Ovary (tissue), 9 donors: ENCODE data around the gene TRIM63. TPM values are rescaled to one million over a fixed set of nuclear protein-coding genes. Genes with fewer than 3 reads are reported as not detected.

ENCODE experiments used
- DNase-seq, 5 donors: peaks; one replicate each; pipeline ENCODE4 v3.0.0-alpha.2; 2019 to 2020
- H3K27ac ChIP-seq, 2 donors: fragments of 200-600 bp; one replicate each; pipeline versions ENCODE4 v1.5.1 to v1.8.0; 2019 to 2022
- H3K27me3 ChIP-seq: fragments of 200-600 bp; one replicate; pipeline ENCODE4 v1.8.0; 2022
- H3K36me3 ChIP-seq: fragments of 200-600 bp; sonication (generic); one replicate; pipeline ENCODE4 v1.5.1; 2019
- H3K4me1 ChIP-seq: one replicate; pipeline ENCODE4 v1.8.1; 2013; ENCODE audit warnings: mild to moderate bottlenecking, moderate library complexity; ENCODE audit not compliant: insufficient read depth
- H3K4me3 ChIP-seq: fragments of 200-600 bp; sonication (generic); one replicate; pipeline ENCODE4 v1.5.1; 2017
- H3K9me3 ChIP-seq, 2 donors: fragments of 200-600 bp in 1 of 2; sonication (generic) in 1 of 2; one replicate each; pipeline versions ENCODE4 v1.5.1 to v1.8.1; 2013 to 2019; ENCODE audit warnings: mild to moderate bottlenecking in 1 of 2, moderate library complexity in 1 of 2
- EP300 ChIP-seq: sonication (generic); formaldehyde crosslinking; IDR thresholded peaks from one replicate; pipeline ENCODE4 v1.6.1; 2017; ENCODE audit warnings: antibody characterized with exemption
- POLR2A ChIP-seq: fragments of 450-650 bp; IDR thresholded peaks from one replicate; pipeline ENCODE4 v1.6.1; 2017; ENCODE audit warnings: antibody characterized with exemption, mild to moderate bottlenecking, moderate library complexity
- WGBS, 3 donors: extraction: QIAGEN DNeasy Blood & Tissue Kit in 1 of 3; methylation state at CpG; one replicate each; pipeline versions ENCODE4 v1.1.5 to v1.1.7; 2013 to 2017; 5-methylcytosine and 5-hydroxymethylcytosine counted together
- intact Hi-C, 4 donors: fragments of 100-400 bp; cut with DNase I; formaldehyde crosslinking; loops; one replicate each; pipeline versions ENCODE4 v1.11.0 to v1.15.1; 2022 to 2023
- polyA plus RNA-seq, 2 donors: library from polyadenylated mRNA; stranded (reverse); fragments of 200-250 nt in 1 of 2; fragments of 350-450 nt in 1 of 2; fragmentation: Illumina TruSeq in 1 of 2; extraction: RNeasy Lipid Tissue Mini Kit (QIAGEN cat#74804) in 1 of 2; gene quantifications; one replicate each; pipeline ENCODE4 v1.2.3, GENCODE V29; 2013 to 2014
- total RNA-seq, 7 donors: library from RNA; depleted of rRNA in 2 of 7; stranded (reverse); fragments of >200 nt in 2 of 7; fragmentation: NEBNext Ultra II Directional in 3 of 7; extraction: Animal tissue kit (Norgen Biotek cat#: 25700) in 3 of 7; gene quantifications; one replicate each; pipeline versions ENCODE4 v1.1.0 to v1.2.4, GENCODE V29; 2016 to 2023
- TF ChIP-seq, protein P1 (sequence below), 3 donors: fragments of 450-650 bp in 2 of 3; fragments of 200-600 bp in 1 of 3; IDR thresholded peaks; one replicate each; pipeline versions ENCODE4 v1.5.1 to v1.8.0; 2016 to 2022; ENCODE audit warnings: antibody characterized with exemption in 3 of 3, mild to moderate bottlenecking in 1 of 3
- donor health status: DM: no; HTN: no; CAD: no; lungs with moderate emphysema.
- donor health status: DM: no; HTN: no; CAD: no.
- donor health status: Bipolar disorder and iron deficiency.
- donor health status: DM: yes; HTN: yes; CAD: no.
- donor health status: DM: no; HTN: no; CAD: no.
- donor health status: DM: yes; HTN: yes; CAD: no.

TRIM63 gene
- total and polyA plus RNA-seq, 9 donors, result 0.06 to 1.6 (median 0.20) TPM; not detected in 5

DNA sequence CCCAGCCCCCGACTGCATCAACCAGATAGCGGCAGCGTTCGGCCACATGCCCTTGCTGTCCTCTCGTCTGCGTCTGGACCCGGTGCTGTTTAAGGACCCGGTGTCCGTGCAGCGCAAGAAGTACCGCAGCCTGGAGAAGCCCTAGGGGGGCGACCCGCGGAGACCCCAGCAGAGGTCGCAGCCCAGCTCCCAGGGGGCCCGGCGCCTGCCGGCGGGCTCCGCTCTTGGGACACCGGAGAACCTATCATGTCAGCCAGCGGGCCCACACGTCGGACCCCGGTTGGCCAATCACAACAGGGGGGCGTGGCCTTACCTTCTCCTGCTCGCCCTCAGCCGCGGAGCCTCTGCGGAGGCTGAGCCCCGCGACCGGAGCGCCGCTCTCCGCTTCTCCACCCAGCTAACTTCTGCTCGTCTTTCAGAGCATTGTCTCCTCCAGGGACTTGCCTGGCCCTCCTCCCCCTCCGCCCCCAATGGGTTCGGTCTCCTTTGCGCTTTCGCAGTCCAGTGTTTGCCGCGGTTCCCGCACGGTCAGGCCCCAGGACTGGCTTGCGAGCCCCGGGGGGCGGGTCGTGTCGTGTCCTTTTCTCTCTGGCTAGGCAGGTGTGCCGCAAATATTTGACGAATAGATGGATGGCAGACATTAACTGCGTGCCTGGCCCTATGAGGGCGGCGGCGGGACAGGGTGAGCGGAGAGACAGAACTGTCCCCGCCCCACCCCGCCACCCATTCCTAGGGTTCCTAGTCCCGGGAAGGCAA lies 32.0 kb downstream of the TRIM63 start:
- peak; percentile 91 to 96 (median 94) for DNase-seq
- Histone ChIP-seq H3K4me3 (peak overlapping the region; percentile 54), H3K9me3 (no peaks in the 10 kb centered on the region), H3K27ac (peak overlapping the region; percentile 72 to 90), H3K4me1 (peaks cover 1% of the 10 kb centered on the region), H3K27me3 (no peaks in the 10 kb centered on the region), H3K36me3 (no peaks in the 10 kb centered on the region)
- 0 to 1% (median 0%) methylated on average over 44 to 60 of the region's 60 CpGs for WGBS, 3 donors
- intact Hi-C loops, result loop anchor here in 3 of 4 donors (5.0 to 10.0 kb wide), 3 partner anchors 107 to 119 kb away; partner anchors contain the start of gene FAM110D (in 1 of the 3)
- TF ChIP-seq POLR2A, result peak; percentile 75
- TF ChIP-seq, protein P1, sequence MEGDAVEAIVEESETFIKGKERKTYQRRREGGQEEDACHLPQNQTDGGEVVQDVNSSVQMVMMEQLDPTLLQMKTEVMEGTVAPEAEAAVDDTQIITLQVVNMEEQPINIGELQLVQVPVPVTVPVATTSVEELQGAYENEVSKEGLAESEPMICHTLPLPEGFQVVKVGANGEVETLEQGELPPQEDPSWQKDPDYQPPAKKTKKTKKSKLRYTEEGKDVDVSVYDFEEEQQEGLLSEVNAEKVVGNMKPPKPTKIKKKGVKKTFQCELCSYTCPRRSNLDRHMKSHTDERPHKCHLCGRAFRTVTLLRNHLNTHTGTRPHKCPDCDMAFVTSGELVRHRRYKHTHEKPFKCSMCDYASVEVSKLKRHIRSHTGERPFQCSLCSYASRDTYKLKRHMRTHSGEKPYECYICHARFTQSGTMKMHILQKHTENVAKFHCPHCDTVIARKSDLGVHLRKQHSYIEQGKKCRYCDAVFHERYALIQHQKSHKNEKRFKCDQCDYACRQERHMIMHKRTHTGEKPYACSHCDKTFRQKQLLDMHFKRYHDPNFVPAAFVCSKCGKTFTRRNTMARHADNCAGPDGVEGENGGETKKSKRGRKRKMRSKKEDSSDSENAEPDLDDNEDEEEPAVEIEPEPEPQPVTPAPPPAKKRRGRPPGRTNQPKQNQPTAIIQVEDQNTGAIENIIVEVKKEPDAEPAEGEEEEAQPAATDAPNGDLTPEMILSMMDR (IDR thresholded peaks at IDR 0.05), result no peak

DNA sequence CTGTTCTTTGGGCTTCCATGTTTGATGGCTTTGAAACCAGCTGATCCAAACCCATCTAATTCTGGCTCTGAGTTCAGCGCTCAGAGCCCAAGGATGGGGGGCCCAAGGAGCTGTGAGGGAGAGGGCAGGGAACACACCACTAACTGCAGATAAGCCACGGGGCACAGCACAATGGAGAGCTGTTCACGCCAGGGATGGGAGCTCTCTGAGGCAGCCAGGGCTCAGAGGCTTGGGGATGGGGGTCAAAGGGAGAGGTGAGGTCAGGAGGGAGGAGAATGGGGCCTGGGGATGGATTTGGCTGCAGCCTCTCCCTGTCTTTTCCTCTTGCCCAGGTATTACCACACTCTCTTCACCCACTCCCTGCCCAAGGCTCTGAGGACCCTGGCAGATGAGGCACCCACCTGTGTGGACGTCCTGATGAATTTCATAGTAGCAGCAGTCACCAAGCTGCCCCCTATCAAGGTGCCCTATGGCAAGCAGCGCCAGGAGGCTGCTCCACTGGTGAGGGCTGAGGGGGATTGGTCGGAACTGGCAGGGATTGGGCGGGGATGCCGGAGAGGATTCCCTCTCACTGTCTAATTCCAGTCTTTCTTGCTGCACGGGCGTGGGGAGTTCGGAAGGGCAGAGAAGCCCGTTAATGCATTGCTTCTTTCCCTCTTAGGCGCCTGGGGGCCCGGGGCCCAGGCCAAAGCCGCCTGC lies 32.8 kb downstream of the TRIM63 start:
- WGBS, 3 donors, result 7 to 9% (median 8%) methylated on average over 15 of the region's 15 CpGs
- no peaks in the 10 kb centered on the region for H3K36me3 ChIP-seq
- peak overlapping the region; percentile 44 to 90 for H3K27ac ChIP-seq
- intact Hi-C loops, result loop anchor here in 3 of 4 donors (5.0 to 10.0 kb wide), 3 partner anchors 108 to 120 kb away; partner anchors contain the start of gene FAM110D (in 1 of the 3)
- H3K4me1 ChIP-seq, result peaks cover 1% of the 10 kb centered on the region
- peak overlapping the region; percentile 54 for H3K4me3 ChIP-seq
- no peaks in the 10 kb centered on the region for H3K27me3 ChIP-seq
- TF ChIP-seq POLR2A (no peak), EP300 (no peak)
- TF ChIP-seq, protein P1 (IDR thresholded peaks at IDR 0.05), result no peak
- H3K9me3 ChIP-seq, result no peaks in the 10 kb centered on the region
- DNase-seq, result no peak

- DNase-seq, result no peak
- WGBS, 3 donors, result 76 to 79% (median 79%) methylated on average over 12 of the region's 12 CpGs
- intact Hi-C loops, result loop anchor here in 2 of 4 donors (10.0 kb wide), 2 partner anchors 112 to 122 kb away; partner anchors contain the start of gene FAM110D (in 1 of the 2)
- Histone ChIP-seq H3K27me3 (no peaks in the 10 kb centered on the region), H3K4me3 (no peak overlapping the region), H3K9me3 (no peaks in the 10 kb centered on the region), H3K4me1 (peaks cover 1% of the 10 kb centered on the region), H3K27ac (no peak overlapping the region), H3K36me3 (no peaks in the 10 kb centered on the region)
- no peak for TF ChIP-seq EP300
- no peak for TF ChIP-seq POLR2A
Measured at GRCh38 chr1:26032656-26033357, 34.6 kb downstream of the TRIM63 start.

DNA sequence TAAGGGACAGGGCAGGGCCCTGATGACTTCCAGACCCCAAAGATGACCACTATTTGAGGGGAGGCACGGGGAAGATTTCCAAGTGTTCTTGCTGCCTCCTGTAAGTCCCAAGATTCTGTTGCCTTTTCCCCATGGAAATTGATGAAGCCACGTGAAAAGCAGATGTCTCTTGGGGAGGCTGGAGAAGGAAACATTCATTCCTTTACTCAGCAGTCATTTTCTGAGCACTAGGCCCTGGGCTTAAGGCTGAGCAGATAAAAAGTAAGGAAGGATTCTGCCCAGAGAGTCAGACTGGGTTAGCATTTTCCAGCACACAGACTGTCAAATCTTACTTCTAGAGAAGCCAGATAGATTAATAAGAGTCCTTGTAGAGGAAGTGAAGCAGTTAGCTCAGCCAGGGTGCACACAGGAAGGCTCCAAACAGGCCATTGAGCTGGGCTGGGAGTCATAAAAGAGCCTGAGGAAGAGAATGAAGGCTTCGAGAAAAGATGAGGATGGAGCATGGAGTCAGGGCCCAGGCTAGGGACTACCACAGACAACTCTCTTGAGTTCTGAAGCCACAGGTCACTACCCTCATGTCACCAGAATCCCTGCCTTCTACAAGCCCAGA lies 35.7 kb downstream of the TRIM63 start:
- no peak for DNase-seq
- H3K27ac ChIP-seq, result no peak overlapping the region
- intact Hi-C loops, result loop anchor here in 2 of 4 donors (10.0 kb wide), 2 partner anchors 113 to 123 kb away; partner anchors contain the start of gene FAM110D (in 1 of the 2)

More for the DNA sequence above, 35.7 kb downstream of the TRIM63 start:
- Histone ChIP-seq H3K36me3 (no peaks in the 10 kb centered on the region), H3K9me3 (no peaks in the 10 kb centered on the region), H3K4me3 (no peak overlapping the region), H3K4me1 (peaks cover 1% of the 10 kb centered on the region), H3K27me3 (no peaks in the 10 kb centered on the region)
- WGBS, 3 donors, result 62 to 72% (median 63%) methylated on average over 3 of the region's 3 CpGs
- no peak for TF ChIP-seq POLR2A
- TF ChIP-seq, protein P1 (IDR thresholded peaks at IDR 0.05), result no peak
- TF ChIP-seq EP300, result no peak
